ENCODE measurements around the gene OR5L1. TPM values are rescaled to one million over a fixed set of nuclear protein-coding genes. Genes with fewer than 3 reads are reported as not detected.

The OR5L1 gene
- not detected in 2 replicates for total RNA-seq

DNA sequence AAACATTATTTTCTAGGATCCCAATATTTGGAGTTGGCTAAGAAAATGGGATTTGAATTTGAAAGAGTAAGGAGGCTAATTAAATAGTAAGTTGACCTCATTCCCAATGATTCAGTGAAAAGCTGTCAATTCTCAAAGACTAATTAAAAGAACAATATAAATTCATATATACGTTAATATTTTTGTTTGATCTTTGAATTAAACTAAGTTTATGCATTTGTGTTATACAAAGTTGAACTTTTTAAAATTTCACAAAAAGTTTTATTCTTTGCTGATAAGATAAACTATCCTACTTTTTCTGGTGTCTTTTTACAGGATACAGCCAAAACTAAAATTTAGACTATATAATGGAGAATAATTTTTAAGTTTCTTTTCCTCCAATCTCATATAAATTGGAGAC is at the start of gene OR5L1:
Gene OR5L1 (plus strand): TSS at position 301 of the 400 bp plus-strand sequence. CDS start 100 bp downstream, outside the sequence.

DNA sequence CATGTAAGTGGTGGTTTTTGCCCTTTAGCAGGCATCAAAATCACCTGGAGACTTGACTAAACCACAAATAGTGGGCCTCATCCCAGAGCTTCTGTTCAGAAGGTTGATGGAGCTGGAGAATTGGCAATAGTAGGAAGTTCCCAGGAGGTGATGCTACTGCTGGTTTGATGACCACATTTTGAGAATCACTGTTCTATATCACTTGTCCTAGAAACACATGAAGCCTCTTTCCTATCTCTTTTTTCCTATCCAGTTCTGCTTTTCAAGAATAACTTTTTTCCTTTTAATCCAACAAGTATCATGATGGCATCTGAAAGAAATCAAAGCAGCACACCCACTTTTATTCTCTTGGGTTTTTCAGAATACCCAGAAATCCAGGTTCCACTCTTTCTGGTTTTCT is 38.0 kb upstream of the OR5L1 start, which contains the start of gene OR5D13:
Gene OR5D13 (plus strand): TSS at position 301 of the 400 bp plus-strand sequence. CDS start 0 bp downstream, at position 301.

DNA sequence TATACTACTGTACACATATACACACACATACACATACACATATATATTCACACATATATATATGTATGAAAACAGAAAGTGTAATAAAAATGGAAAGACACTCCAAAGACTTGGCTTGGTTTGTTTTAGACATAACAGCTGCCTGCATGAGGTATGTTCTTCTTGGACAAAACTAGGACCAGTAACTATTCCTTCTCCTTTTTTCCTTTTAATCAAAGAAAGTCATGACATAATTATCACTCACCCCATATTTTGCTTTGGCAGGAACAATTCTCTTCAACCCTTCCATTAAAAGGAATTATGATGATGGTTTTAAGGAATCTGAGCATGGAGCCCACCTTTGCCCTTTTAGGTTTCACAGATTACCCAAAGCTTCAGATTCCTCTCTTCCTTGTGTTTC is 15.9 kb upstream of the OR5L1 start, which contains the start of gene OR5D14:
Gene OR5D14 (plus strand): TSS at position 301 of the 400 bp plus-strand sequence. CDS start 0 bp downstream, at position 301.

DNA sequence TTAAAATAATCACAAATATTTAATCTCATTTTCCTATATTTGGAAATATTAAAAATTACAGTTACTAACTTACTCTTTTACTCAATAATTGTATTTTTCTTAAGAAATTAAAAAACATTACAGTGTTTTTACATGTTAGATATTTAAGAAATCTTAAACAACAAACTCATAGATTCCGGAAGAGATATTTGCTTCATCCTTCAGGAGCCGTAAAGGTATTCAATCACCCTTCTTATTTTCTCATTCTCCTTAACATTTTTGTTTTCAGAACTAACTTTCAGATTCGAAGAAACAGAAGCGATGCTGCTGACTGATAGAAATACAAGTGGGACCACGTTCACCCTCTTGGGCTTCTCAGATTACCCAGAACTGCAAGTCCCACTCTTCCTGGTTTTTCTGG is 8.2 kb downstream of the OR5L1 start, which contains the start of gene OR5D18:
Gene OR5D18 (plus strand): TSS at position 301 of the 400 bp plus-strand sequence. CDS start 0 bp downstream, at position 301.

DNA sequence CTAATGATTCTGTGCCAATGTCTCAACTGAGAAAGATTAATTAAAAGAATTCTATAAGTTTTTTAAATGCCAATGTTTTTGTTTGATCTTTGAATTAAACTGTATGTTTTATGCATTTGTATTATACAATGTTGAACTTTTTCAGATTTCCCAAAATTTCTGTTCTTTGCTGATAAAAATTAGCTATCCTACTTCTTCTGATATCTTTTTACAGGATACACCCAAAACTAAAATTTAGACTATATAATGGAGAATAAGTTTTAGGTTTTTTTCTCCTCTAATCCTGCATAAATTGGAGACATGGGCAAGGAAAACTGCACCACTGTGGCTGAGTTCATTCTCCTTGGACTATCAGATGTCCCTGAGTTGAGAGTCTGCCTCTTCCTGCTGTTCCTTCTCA is 15.8 kb downstream of the OR5L1 start, which contains the start of gene OR5L2:
Gene OR5L2 (plus strand): TSS at position 301 of the 400 bp plus-strand sequence. CDS start 0 bp downstream, at position 301.

DNA sequence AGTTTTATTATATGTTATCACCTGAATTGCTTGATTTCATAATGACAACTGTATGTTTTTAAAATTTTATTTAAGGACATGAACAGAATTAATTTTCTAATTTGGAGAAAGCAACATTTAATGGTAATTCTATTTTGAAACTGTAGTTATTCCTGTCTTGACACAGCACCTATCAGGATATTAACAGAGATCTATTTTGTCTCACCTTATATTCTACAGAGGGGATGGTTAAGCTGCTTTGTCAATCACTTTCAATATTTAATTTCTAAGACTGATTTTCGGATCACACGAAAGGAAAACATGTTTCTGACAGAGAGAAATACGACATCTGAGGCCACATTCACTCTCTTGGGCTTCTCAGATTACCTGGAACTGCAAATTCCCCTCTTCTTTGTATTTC is 27.3 kb downstream of the OR5L1 start, which contains the start of gene OR5D16:
Gene OR5D16 (plus strand): TSS at position 301 of the 400 bp plus-strand sequence. CDS start 0 bp downstream, at position 301.

Other genes starting within 250 kb of the OR5L1 start
- not detected in 2 replicates for gene OR4C16, start 239.2 kb upstream of the OR5L1 start, total RNA-seq
- gene OR4C11, start 203.7 kb upstream of the OR5L1 start, total RNA-seq: not detected in 2 replicates
- gene OR4P4, start 176.3 kb upstream of the OR5L1 start, total RNA-seq: not detected in 2 replicates
- gene OR4S2, start 163.0 kb upstream of the OR5L1 start, total RNA-seq: not detected in 2 replicates
- not detected in 2 replicates for gene OR4C6, start 149.2 kb upstream of the OR5L1 start, total RNA-seq
- not detected in 2 replicates for gene OR5D13, start 37.9 kb upstream of the OR5L1 start, total RNA-seq
- not detected in 2 replicates for gene OR5D14, start 15.8 kb upstream of the OR5L1 start, total RNA-seq
- not detected in 2 replicates for gene OR5D18, start 8.3 kb downstream of the OR5L1 start, total RNA-seq
- gene OR5L2, start 15.9 kb downstream of the OR5L1 start, total RNA-seq: not detected in 2 replicates
- not detected in 2 replicates for gene OR5D16, start 27.4 kb downstream of the OR5L1 start, total RNA-seq
- gene TRIM51, start 71.9 kb downstream of the OR5L1 start, total RNA-seq: not detected in 2 replicates
- gene OR5W2, start 103.2 kb downstream of the OR5L1 start, total RNA-seq: not detected in 2 replicates
- not detected in 2 replicates for gene OR5I1, start 125.0 kb downstream of the OR5L1 start, total RNA-seq
- gene OR10AG1, start 158.6 kb downstream of the OR5L1 start, total RNA-seq: not detected in 2 replicates
- not detected in 2 replicates for gene OR5F1, start 183.3 kb downstream of the OR5L1 start, total RNA-seq
- gene OR5AS1, start 216.3 kb downstream of the OR5L1 start, total RNA-seq: not detected in 2 replicates